ENCODE measurements around the gene CAMK1G.

- TF ChIP-seq CTCF (IDR thresholded peaks at IDR 0.05) (no peak), ZFX (IDR thresholded peaks at IDR 0.05; ENCODE audit: borderline replicate concordance) (no peak)
Measured at GRCh38 chr1:209609041-209609790, 25.7 kb downstream of the CAMK1G start.
